IMR-90 (cell line): ENCODE results near the gene GPR35. TPM values are rescaled to one million over a fixed set of nuclear protein-coding genes. Genes with fewer than 3 reads are reported as not detected.
"Not testable (repeated sequence)": the region's sequence is repeated elsewhere in the genome, so short reads cannot be mapped to it uniquely, and the experiment has no call there.

ENCODE experiments used
- ATAC-seq: fragments of 200-7000 bp; cut with Tn5 transposase; 2 replicates; pipeline ENCODE4 v1.9.1; 2020; ENCODE audit warnings: low read depth, mild to moderate bottlenecking, moderate library complexity
- BruUV-seq: library from RNA; stranded (reverse); fragments of 400-500 nt; replicated peaks from 2 replicates; lab custom pipeline; 2021; lab: Mats Ljungman, UMichigan
- CTCF ChIA-PET: fragments of 300-600 bp; formaldehyde crosslinking; extraction: SDS; loops from one replicate; lab custom pipeline; 2021; ENCODE audit warnings: antibody characterized with exemption; lab: Yijun Ruan, JAX
- POLR2A ChIA-PET: fragments of 300-600 bp; sonication (Branson Sonifier 250); formaldehyde crosslinking; loops from one replicate; lab custom pipeline; 2022; ENCODE audit warnings: antibody characterized with exemption; ENCODE audit not compliant: unreplicated experiment; lab: Charles Lee
- DNase-seq: peaks from one replicate; pipeline ENCODE4 v3.0.0; 2013
- H2AFZ ChIP-seq: replicated peaks from 2 replicates; pipeline ENCODE3; 2013; ENCODE audit warnings: low read length, mild to moderate bottlenecking; ENCODE audit not compliant: poor library complexity
- H2AK5ac ChIP-seq: 2 replicates; pipeline ENCODE4 v1.6.1; 2013; ENCODE audit warnings: low read depth, low read length, inconsistent platforms
- H2AK9ac ChIP-seq: replicated peaks from 2 replicates; pipeline ENCODE3; 2013; ENCODE audit warnings: mild to moderate bottlenecking, low read depth, low read length, moderate library complexity; ENCODE audit not compliant: poor library complexity
- H2BK120ac ChIP-seq: 2 replicates; pipeline ENCODE4 v1.6.1; 2013; ENCODE audit warnings: low read depth, low read length, inconsistent platforms
- H2BK15ac ChIP-seq: 3 replicates; pipeline ENCODE4 v1.6.1; 2013; ENCODE audit warnings: low read depth, low read length, inconsistent platforms
- H2BK20ac ChIP-seq: 2 replicates; pipeline ENCODE4 v1.6.1; 2013; ENCODE audit warnings: low read depth, mild to moderate bottlenecking, inconsistent platforms, low read length, moderate library complexity
- H2BK5ac ChIP-seq: 2 replicates; pipeline ENCODE4 v1.6.1; 2013; ENCODE audit warnings: mild to moderate bottlenecking, low read depth, low read length, inconsistent platforms; ENCODE audit not compliant: poor library complexity, severe bottlenecking
- H3K14ac ChIP-seq: replicated peaks from 2 replicates; pipeline ENCODE4 v1.6.1; 2013; ENCODE audit warnings: low read depth, low read length, inconsistent platforms
- H3K18ac ChIP-seq: 2 replicates; pipeline ENCODE4 v1.6.1; 2013; ENCODE audit warnings: low read depth, low read length, control low read depth
- H3K23ac ChIP-seq: 2 replicates; pipeline ENCODE4 v1.6.1; 2013; ENCODE audit warnings: low read depth, low read length, inconsistent platforms
- H3K27ac ChIP-seq: 2 replicates; pipeline ENCODE4 v1.5.1; 2013; ENCODE audit warnings: mild to moderate bottlenecking, control low read depth, low read length; ENCODE audit not compliant: insufficient read depth
- H3K27me3 ChIP-seq: 2 replicates; pipeline ENCODE4 v1.6.1; 2013; ENCODE audit warnings: low read length; ENCODE audit not compliant: control insufficient read depth, insufficient read depth
- H3K36me3 ChIP-seq: 2 replicates; pipeline ENCODE4 v1.6.1; 2013; ENCODE audit warnings: low read length, mixed read lengths; ENCODE audit not compliant: control insufficient read depth, insufficient read depth
- H3K4ac ChIP-seq: 2 replicates; pipeline ENCODE4 v1.6.1; 2013; ENCODE audit warnings: low read depth, low read length, inconsistent platforms
- H3K4me1 ChIP-seq: 2 replicates; pipeline ENCODE4 v1.6.1; 2013; ENCODE audit warnings: low read length, mixed read lengths; ENCODE audit not compliant: control insufficient read depth, insufficient read depth
- H3K4me2 ChIP-seq: 2 replicates; pipeline ENCODE4 v1.6.1; 2013; ENCODE audit warnings: low read depth, mild to moderate bottlenecking, control low read depth, low read length, moderate library complexity
- H3K4me3 ChIP-seq: 2 replicates; pipeline ENCODE4 v1.5.1; 2013; ENCODE audit warnings: low read depth, mild to moderate bottlenecking, control low read depth, low read length, moderate library complexity; ENCODE audit not compliant: insufficient read depth
- H3K56ac ChIP-seq: 2 replicates; pipeline ENCODE4 v1.6.1; 2013; ENCODE audit warnings: low read length, inconsistent platforms; ENCODE audit not compliant: insufficient read depth; ENCODE audit errors: extremely low read depth
- H3K79me1 ChIP-seq, 2 experiments: 2 replicates each; pipeline ENCODE4 v1.6.1; 2013; ENCODE audit warnings: low read length in 2 of 2, inconsistent platforms in 1 of 2, low read depth in 1 of 2
- H3K9ac ChIP-seq: 2 replicates; pipeline ENCODE4 v1.6.1; 2013; ENCODE audit warnings: low read depth, low read length, control low read depth
- H3K9me1 ChIP-seq: 2 replicates; pipeline ENCODE4 v1.6.1; 2013; ENCODE audit warnings: low read length, inconsistent platforms; ENCODE audit not compliant: insufficient read depth
- H3K9me3 ChIP-seq: 2 replicates; pipeline ENCODE4 v1.6.1; 2013; ENCODE audit warnings: low read length; ENCODE audit not compliant: control insufficient read depth, insufficient read depth
- H4K20me1 ChIP-seq: 2 replicates; pipeline ENCODE4 v1.6.1; 2013; ENCODE audit warnings: low read length, inconsistent platforms; ENCODE audit not compliant: insufficient read depth
- H4K5ac ChIP-seq: 2 replicates; pipeline ENCODE4 v1.6.1; 2013; ENCODE audit warnings: mild to moderate bottlenecking, low read depth, low read length, control low read depth
- H4K8ac ChIP-seq, 2 experiments: 2 replicates each; pipeline ENCODE4 v1.6.1; 2013; ENCODE audit warnings: low read depth in 2 of 2, low read length in 2 of 2, control low read depth in 1 of 2, inconsistent platforms in 1 of 2
- H4K91ac ChIP-seq: 2 replicates; pipeline ENCODE4 v1.6.1; 2013; ENCODE audit warnings: low read depth, low read length, inconsistent platforms; ENCODE audit not compliant: insufficient read depth
- BHLHE40 ChIP-seq: fragments of 150-350 bp; IDR thresholded peaks from 2 replicates; pipeline ENCODE4 v1.6.1; 2016; ENCODE audit warnings: mild to moderate bottlenecking, low read depth, low read length
- CEBPB ChIP-seq: IDR thresholded peaks from 2 replicates; pipeline ENCODE4 v1.6.1; 2012; ENCODE audit warnings: low read depth, low read length, improper control_type of control experiment
- POLR2A ChIP-seq: IDR thresholded peaks from 2 replicates; pipeline ENCODE4 v1.6.1; 2012; ENCODE audit warnings: mild to moderate bottlenecking, low read depth, low read length
- SMC3 ChIP-seq: fragments of 150-350 bp; IDR thresholded peaks from 2 replicates; pipeline ENCODE4 v1.6.1; 2016; ENCODE audit warnings: low read depth, mild to moderate bottlenecking, antibody characterized with exemption, low read length, moderate library complexity
- WGBS, 2 experiments: methylation state at CpG; one replicate each; pipeline versions ENCODE4 v1.1.5 to v1.1.7; 2013; ENCODE audit warnings: missing lambda C conversion rate in 2 of 2; ENCODE audit not compliant: insufficient read length in 1 of 2; ENCODE audit errors: extremely low coverage in 2 of 2; 5-methylcytosine and 5-hydroxymethylcytosine counted together
- dilution Hi-C: fragments of 300-500 bp; cut with HindIII; formaldehyde crosslinking; loops from one replicate; pipeline ENCODE4 v1.14.3; 2018; ENCODE audit warnings: low sequenced_read_pairs; ENCODE audit not compliant: unreplicated experiment
- in situ Hi-C: fragments of 300-500 bp; cut with MboI; formaldehyde crosslinking; loops from 3 replicates; pipeline ENCODE4 v1.14.3; 2019; ENCODE audit warnings: low sequenced_read_pairs, inconsistent platforms, mixed read lengths
- intact Hi-C: fragments of 100-400 bp; cut with micrococcal nuclease; formaldehyde crosslinking; loops from 2 replicates; pipeline ENCODE4 v1.10.0; 2022
- polyA plus RNA-seq, 3 experiments: library from polyadenylated mRNA; depleted of rRNA; stranded (reverse); fragments of >200 nt; gene quantifications; 2 replicates each; pipeline ENCODE4 v1.2.3, GENCODE V29; 2012; ENCODE audit warnings: low replicate concordance in 1 of 3
- total RNA-seq: library from RNA; depleted of rRNA; stranded (reverse); fragments of >200 nt; gene quantifications from 2 replicates; pipeline ENCODE4 v1.2.3, GENCODE V29; 2012

GPR35 gene
- total and polyA plus RNA-seq, 2 of the 4 experiments (the other 2 are of a cell fraction): 0.31 TPM; not detected in 1

DNA sequence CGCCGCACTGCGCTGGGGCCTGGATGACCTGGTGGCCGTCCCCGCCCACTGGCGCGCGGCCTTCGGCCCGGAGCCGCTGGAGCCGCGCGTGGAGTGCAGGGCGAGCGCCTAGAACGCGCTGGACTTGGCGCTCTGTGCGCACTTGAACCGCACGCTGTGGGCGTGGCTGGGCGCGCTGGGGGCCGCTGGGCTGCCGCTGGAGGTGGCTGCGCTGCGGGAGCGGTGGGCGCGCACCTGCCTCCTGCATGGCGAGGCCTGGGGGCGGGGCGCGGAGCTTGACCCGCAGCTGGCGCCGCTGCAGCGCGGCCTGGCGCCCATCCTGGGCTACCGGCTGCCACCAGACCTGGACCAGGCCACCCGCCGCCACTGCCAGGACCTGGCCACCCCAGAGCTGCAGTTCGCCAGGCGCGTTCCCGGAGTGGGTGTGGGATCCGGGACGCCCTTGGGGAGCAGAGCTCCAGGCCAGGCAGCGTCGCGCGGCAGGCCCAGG is 47.5 kb downstream of the GPR35 start:
- Histone ChIP-seq H4K8ac (no peak overlapping the region), H3K36me3 (no peaks in the 10 kb centered on the region), H4K20me1 (no peaks in the 10 kb centered on the region), H3K27me3 (peaks cover 24% of the 10 kb centered on the region), H2BK20ac (no peak overlapping the region), H3K18ac (no peak overlapping the region), H3K9ac (no peak overlapping the region), H4K91ac (no peak overlapping the region), H3K4me2 (no peak overlapping the region), H3K4me3 (no peak overlapping the region), H3K56ac (no peak overlapping the region), H2AK9ac (no peak overlapping the region), H3K9me3 (no peaks in the 10 kb centered on the region), H2BK5ac (no peak overlapping the region), H3K23ac (no peak overlapping the region), H2AK5ac (no peak overlapping the region), H2AFZ (no peak overlapping the region), H3K14ac (no peak overlapping the region), H3K4ac (no peak overlapping the region), H3K27ac (no peak overlapping the region), H3K4me1 (no peaks in the 10 kb centered on the region), H2BK120ac (no peak overlapping the region), H3K79me1 (no peaks in the 10 kb centered on the region), H2BK15ac (no peak overlapping the region), H3K9me1 (no peaks in the 10 kb centered on the region), H4K5ac (no peak overlapping the region)
- POLR2A ChIA-PET: no interaction called here
- DNase-seq: no peak
- no TSS peak for BruUV-seq
- 12% methylated on average over 29 of the region's 55 CpGs; no CpG with 5 or more reads in 1 of the 2 experiments for WGBS, 2 experiments
- intact Hi-C loops (no loop called here), dilution Hi-C loops (no loop called here), in situ Hi-C loops (no loop called here)
- ATAC-seq: no peak
- CTCF ChIA-PET: no interaction called here
- TF ChIP-seq CEBPB (no peak), POLR2A (no peak), SMC3 (no peak), BHLHE40 (no peak)

DNA sequence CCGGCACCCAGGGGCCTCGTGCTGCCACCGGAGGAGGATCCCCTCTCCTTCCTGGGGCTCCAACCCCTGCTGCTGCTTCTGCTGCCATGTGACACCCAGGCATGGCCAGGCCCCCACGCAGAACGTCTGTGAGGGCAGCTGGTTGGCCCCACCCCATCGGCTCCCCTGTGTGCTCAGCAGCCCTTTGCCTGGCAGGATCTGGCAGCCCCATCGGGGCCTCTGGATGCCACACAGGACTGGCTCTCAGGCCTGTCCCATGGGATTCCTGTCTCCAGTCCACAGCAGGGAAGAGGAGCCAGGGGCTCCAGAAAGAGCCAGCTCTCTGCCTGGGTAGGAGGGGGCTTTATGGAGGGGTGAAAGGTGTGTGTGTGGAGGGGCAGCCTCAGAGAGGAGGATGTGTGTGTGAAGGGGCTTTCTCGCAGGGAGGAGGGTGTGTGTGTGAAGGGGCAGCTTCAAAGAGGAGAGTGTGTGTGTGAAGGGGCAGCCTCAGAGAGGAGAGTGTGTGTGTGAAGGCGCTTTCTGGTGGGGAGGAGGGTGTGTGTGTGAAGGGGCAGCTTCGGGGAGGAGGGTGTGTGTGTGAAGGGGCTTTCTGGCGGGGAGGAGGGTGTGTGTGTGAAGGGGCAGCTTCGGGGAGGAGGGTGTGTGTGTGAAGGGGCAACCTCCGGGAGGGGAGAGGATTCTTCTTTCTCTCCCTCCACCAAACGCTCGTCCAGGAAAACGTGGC is 49.3 kb downstream of the GPR35 start:
- H2BK20ac ChIP-seq, H2BK15ac ChIP-seq, H2BK5ac ChIP-seq, H2AFZ ChIP-seq, H4K8ac ChIP-seq, POLR2A ChIA-PET, H4K91ac ChIP-seq, H3K4me1 ChIP-seq, H4K5ac ChIP-seq, H3K9me1 ChIP-seq, H2AK5ac ChIP-seq, CTCF ChIA-PET, BruUV-seq, H3K9ac ChIP-seq, H3K4me2 ChIP-seq, in situ Hi-C loops, H3K36me3 ChIP-seq, H3K79me1 ChIP-seq, intact Hi-C loops, DNase-seq, H2BK120ac ChIP-seq, H3K23ac ChIP-seq, H3K27ac ChIP-seq, H3K4ac ChIP-seq, H3K56ac ChIP-seq, ATAC-seq, H3K4me3 ChIP-seq, H3K9me3 ChIP-seq, H2AK9ac ChIP-seq, H4K20me1 ChIP-seq, H3K14ac ChIP-seq, dilution Hi-C loops, H3K18ac ChIP-seq: not testable (repeated sequence)
- H3K27me3 ChIP-seq: peaks cover 24% of the 10 kb centered on the region
- no CpG with 5 or more reads among the region's 16 CpGs for WGBS, 2 experiments
